OCI-M2 (cell line): ENCODE measurements around the gene ADGRF1.
"Not testable (repeated sequence)": the region's sequence is repeated elsewhere in the genome, so short reads cannot be mapped to it uniquely, and the experiment has no call there.

ENCODE experiments used
- DNase-seq: peaks from one replicate; lab custom pipeline; 2025; ENCODE audit not compliant: unreplicated experiment; lab: John Stamatoyannopoulos, UW

The ADGRF1 gene

DNA sequence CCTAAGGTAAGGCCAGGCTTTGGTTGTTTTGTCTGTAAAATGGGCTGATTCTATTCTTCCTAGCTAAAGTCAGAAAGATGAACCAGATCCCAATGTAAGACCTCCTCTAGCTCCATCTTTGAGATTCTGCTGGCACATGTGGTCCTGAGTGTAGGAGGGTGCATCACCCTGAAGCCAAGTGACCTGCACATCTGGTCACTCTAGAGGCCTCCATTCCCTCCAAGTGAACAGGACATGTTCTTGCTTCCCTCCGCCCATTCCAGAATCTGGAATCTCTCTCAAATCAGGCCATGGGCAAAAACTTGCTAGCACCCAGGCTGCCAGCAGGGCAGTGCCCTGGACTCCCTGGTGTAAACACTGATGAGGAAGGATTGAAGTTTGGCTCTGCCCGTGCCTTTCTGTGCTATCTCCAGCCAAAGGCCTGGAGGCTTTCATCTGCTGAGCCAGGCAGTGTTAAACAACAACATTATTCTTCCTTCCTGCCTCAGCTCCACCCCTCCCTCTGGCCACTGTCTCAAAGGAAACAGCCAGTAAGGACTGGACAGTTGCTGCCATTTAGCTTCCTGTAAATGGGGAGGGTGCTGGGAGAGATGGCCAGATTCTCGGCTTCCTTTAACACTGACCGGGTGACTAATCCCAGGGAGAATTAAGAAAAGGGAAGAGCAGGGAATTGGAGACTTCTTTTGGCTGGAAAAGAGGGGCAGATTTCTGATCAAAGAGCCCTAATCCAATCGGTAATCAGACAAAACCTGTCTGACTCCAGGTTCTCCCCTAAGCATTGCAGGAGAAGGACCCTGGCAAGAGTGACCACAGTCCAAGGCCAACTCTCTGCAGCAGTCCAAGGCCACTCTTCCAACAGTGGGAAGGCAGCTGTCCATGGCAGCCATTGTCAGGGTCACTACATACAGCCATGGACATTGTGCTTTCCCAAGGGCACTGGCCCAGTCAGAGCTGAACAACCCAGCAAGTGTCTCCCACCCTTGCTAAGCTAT, 19.5 kb upstream of the ADGRF1 start:
- no peak for DNase-seq

DNA sequence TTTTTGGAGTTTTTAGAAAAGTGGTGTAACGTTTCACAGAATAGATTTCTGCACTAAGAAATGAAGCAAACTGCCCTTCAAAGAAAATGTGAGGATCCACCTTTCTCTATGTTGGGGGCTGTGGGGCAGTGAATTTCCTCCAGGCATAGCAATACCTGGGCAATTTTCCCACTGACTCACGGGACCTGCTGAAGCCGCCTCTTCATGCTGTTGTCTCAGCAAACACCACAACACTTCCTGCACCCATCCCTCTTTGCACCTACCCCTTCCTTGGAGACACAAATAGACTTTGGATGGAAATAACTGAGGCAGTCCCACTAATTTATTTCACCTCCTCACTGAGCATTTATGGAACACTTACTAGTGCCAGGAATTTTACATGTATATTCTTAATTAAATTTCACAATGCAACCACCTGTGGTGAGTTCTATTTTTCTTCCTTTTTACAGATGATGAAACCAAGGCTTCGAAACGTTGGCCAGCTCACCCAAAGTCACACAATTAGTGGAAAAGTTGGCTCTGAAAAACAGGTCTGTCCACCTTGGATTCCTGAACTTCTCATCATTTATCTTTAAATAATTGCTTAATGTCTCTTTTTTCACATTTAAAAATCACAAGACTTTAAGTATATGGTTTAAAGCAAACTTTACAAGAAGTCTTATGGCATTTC, 17.2 kb upstream of the ADGRF1 start:
- DNase-seq: no peak

DNA sequence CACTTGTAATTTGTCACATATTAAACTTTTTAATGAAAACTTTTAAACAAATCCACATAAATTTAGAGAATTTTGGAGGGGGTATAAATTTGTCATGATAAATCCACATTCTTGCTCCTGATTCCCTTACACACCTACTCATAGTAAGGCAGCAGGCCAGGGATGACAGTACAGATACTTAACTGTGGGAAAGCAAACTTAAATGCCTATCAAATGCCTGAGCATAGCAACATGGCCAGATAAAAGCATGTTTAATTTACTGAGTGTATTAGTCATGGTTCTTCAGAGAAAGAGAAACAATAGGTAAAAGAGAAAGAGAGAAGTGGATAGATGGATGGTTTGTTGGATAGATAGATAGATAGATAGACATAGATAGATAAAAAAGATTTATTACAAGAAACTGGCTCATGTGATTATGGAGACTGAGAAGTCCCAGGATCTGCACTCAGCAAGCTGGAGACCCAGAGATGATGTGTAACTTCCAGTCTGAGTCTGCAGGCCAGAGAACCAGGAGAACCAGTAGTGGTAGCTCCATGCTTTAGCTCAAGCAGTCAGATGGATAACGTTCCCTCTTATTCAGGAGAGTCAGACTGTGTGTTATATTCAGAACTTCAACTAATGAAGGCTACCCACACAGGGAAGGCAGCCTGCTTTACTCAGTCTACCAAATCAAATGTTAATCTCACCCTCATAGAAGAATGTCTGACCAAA, 15.9 kb upstream of the ADGRF1 start:
- no peak for DNase-seq

DNA sequence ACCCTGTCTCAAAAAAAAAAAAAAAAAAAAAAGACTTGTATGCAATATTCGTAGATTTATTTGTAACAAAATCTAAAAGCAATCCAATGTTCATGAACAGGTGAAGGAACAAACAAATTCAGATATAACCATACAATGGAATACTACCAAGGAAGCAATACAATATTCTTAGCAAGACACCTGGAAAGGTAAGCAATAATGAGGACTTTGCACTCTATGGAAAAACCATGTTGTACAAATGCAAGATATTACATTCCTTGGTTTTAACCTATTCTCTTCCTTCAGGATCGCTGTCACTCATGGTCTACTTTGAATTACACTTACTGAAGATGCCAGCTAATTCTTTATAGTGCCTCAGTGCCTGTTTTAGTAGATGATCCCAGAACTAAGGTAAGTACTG, 14.7 kb upstream of the ADGRF1 start:
- no peak for DNase-seq

DNA sequence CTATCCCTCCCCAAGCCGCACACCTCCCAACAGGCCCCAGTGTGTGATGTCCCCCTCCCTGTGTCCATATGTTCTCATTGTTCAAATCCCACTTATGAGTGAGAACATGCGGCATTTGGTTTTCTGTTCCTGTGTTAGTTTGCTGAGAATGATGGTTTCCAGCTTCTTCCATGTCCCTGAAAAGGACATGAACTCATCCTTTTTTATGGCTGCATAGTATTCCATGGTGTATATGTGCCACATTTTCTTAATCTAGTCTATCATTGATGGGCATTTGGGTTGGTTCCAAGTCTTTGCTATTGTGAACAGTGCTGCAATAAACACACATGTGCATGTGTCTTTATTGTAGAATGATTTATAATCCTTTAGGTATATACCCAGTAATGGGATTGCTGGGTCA, 12.2 kb upstream of the ADGRF1 start:
- not testable (repeated sequence) for DNase-seq

DNA sequence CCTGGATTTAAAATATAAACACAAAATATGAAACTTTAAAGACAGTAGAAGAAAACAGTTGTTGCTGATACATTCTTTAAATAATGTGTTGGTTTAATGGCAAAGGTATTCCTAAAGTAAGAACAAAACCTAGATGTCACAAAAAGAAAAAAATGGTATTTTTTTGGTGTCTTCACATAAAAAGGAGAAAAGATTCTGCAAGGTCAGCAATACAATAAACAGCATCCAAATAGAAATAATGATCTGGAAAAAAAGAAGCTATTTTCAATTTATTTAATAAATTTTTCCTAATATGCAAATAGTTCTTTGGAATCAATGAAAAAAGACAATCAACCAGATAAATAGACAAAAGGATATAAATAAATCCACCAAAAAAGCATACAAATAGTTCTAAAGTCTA, 6.5 kb upstream of the ADGRF1 start:
- DNase-seq: no peak

DNA sequence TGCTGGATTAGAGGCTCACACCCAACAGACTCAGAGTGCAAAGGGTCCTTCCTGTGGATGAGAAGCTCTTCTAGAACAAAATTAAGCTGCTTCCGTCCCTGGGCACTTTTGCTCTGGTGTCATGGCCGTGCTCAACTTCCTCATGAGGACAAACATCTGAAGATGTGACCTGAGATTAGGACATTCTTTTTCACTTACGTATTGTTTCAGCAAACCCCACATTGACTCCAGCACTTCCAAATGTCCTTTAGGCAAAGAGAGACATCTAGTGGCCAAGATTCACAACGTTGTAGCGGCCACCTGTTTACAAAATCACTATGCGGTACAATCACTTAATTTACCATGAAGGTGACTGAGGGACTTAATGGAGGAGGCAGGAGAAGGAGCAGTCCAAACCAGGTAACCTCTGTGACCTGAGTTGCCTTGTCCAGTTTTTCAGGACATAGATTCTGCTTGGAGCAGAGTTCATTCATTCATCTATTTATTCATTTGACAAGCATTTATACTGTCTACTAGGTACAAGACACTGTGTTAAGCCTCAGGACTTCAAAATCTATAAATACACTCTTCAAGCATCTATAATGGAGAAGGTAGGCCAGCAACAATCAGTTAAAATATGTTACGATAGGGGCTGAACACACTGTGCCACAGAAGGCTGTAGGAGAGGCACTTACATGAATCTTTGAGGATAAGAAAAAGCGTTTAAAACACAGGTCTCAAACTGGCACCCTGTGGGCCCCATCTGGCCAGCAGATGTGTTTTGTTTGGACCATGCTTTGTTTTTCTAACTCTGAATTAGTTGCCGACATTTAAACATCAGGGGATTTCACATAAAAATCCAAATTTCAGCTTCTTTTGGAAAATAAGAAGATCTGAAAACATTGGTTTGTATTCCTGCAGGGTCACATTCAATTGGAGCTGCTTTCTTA, 5.6 kb upstream of the ADGRF1 start:
- DNase-seq: no peak

DNA sequence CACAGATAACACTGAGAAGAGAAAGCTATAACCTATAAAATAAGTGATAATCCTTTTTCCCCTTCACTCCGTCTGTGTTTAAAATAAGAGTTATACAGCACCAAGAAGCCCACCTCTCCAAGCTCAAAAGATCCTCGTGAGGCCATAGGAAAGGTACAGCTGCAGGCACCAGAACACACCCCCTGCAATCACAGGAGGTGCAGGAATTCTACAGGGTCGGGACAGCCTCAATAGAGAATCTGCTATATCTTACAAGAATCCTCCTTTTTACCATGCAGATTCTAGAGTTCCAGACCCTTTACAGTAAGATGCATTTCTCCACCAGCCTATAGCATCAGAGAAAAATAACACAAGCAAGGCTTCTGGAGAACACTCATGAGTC, 5.0 kb upstream of the ADGRF1 start:
- DNase-seq: no peak

DNA sequence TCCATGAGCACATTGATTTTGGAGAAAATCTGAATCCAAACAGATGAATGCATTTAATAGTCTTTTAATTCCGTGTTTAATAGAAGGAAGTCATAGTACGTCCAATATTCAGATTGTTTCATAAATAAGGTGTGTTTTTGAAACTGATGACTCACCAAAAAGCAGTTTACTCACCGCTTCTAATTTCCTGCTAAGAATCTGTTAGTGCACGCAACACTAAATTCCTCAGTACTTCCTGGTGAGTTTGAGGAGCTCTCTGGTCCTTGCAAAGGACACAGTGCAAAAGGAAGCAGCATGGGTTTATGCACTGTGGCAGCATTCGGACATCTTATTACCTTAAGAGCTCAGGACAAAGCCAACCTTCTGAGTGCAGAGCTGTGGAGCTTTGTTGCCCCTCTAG, 2.3 kb upstream of the ADGRF1 start:
- no peak for DNase-seq

DNA sequence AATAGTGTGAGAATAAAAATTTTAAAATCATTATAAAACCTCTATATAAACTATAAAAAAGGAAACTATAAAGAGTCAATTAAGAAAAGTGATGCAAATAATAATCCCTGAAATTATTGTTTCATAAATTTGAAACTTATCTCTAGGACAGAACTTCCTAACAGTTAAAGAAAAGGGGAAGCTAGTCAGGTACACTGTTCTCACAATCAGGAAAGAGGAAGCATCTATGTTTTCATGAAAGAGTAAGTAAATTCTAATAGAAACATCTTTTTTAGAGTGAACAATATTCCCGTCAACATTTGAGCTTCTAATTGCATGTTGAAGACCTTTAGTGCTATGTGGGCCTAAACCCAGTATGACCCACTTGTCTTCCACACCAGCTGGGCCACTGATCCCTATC, 1.2 kb upstream of the ADGRF1 start:
- DNase-seq: no peak

DNA sequence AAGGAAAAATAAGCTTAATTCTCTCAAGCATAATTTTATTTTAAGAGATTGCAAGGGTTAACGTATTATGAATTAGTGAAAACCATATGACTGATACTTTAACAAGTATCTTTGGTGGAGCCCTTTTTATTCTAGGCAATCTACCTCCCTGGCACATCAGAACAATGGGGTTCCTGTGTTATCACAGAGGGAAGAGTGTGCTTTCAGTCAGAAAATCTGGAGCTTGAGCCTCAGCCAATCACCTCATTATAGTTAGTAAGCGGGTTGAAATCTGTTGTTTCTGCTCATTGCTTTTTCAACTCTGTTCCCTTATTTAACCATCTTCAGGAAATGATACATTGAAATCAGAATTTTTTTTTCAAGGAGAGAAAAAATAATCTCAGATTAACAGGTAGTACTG, 391 bp downstream of the ADGRF1 start:
- DNase-seq: no peak

DNA sequence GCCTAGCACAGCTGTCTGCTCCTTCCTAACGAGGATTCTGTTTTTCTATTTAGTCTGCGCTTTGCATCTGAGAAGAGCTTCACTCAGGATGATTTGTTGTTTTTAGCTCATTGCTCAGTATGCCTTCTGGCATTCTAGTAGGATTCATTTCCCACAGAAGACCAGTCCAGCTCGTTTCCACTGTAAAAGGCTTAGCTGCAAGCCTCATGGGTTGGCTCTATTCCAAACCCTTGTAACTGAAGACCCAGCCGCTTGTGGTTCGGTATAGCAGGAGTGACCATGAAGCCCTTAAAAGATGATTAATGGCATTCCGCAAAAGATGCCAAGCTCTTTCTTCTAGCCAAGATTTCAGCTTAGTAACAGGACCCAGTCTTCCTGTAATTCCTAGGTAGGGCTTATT, 7.2 kb downstream of the ADGRF1 start:
- DNase-seq: no peak

DNA sequence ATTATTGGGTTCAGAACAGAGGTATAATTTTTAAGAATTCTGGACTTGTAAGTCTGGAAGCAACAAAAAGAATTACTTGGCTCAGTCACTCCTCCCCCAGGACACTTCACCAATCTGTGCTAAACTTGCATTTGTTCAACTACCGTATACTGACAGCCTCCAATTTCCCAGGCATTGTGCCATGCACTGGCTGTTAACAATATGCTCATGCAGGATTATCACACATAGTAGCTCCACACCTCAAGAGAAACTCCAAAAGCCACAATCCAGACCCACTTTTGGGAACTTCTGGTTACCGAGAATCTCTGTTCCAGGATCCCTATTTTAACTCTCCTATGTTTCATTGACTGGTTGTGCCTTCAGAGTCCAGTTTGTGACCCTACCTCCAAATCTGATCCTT, 7.7 kb downstream of the ADGRF1 start:
- DNase-seq: no peak

DNA sequence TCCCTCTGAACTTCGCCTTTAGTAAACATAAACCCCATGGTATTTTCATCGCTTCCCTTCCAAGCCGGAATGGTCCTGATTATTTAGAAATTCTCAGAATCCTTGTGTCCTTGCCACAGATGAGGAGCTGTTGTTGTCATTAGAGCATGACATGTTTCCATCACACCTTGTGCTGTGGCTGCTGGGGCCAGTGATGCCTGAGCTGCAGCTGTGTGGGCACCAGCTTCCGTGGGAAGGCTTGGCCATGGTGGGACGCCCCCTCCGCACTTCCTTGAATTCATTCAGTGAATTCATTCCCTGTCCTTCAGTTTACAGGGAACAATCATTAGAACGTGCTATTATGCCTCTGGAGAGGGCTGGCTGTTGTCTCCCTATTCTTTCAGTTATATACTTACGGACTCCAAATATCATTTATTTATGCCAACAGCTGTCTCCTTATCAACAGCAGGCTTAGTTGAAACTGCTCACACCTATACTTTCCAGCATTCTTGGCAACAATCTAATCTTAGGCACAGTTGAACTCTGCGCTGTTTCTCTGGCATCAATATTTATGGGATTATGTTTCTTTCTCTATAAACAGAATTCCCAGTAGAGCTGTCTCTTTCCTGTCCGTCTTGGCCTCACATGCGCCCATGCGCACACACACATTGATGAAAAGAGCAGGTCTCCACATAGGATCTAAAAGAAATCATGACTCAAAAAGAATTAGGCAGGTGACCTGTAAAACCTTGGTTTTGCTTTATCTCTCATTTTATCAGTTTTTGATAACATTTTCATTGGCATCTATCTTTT, 9.0 kb downstream of the ADGRF1 start:
- DNase-seq: no peak

DNA sequence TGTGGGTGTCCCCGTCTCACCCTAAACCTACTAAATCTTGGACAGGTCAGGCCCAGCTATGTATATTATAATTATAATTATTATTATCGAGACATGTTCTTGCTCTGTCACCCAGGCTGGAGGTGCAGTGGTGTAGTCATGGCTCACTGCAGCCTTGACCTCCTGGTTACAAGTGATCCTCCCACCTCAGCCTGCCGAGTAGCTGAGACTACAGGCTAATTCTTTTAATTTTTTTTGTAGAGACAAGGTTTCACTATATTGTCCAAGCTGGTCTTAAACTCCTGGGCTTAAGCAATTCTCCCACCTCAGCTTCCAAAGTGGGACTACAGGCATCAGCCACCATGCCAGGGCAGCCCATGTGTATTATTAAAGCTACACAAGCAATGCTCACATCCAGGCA, 10.5 kb downstream of the ADGRF1 start:
- no peak for DNase-seq

DNA sequence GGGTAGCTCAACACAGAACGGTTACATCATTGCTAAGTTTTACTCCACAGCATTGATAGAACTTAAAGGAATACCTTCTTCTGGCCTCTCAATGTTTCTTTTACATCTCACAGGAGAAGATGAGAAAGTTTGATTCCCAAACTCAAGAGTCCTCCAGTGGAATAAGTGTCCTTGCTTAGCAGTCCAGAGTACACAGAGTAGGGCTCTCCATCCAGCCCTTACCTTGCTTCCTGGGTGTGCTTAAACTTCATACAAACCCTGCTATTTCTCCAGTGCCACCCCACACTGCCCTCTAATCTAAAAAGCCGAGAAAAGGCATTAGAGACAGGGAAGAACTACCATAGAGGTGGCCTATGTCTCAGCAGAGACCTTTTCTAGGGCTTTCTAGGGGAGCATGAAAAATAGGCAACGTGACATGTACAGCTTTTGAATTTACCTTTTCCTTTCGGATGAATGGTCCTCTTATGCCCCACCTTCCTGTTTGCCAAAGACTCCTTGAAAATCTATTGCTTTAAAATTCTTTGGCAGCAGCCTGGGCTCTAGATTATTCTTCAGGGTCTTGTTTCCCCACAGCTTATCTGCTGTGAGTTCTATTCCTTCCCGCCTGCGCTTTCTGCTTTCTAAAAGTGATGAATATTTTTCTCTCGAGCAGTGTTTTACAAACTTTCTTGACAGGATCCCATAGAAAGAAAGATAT, 12.1 kb downstream of the ADGRF1 start:
- DNase-seq: no peak

DNA sequence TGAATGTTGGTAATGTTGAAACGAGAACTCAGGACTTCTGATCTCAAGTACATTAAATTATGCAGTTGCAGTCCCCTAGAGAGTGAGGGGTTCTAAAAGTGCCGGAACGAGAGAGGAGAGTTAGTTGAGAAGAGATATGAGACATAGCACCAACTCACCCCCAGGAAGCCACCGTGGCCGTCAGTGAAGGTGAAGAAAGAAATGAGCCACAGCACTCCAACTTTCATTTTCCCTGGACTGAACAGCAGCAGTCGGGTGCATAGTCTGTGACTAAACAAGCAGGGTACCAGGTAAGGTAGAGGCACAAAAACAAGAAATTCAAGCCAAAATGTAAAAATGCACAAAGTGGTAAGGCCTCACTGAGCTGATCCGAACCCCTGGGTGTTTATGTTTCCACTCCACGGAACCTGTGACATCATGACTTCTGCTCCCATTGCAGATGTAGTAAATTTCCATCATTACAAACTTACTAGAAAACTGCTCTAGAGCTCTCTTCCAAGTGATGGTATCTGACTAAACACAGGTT, 13.2 kb downstream of the ADGRF1 start:
- no peak for DNase-seq

DNA sequence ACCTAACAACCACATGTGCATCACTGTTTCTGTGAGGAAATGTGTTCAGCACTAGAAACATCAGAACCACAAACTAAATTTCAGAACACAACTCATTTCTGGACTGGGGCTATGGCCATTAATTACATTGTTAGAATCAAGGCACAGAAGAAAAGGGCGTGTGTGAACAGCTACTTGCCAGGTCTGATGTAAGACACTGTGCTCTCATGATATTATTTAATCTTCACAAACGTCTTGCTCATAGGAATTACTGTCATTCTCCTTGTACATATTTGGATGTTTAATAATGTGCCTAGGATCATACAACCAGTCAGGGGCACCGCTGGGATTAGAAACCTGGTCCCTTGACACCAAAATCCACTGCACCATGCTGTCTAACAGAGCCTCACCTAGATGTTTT, 14.8 kb downstream of the ADGRF1 start:
- no peak for DNase-seq

DNA sequence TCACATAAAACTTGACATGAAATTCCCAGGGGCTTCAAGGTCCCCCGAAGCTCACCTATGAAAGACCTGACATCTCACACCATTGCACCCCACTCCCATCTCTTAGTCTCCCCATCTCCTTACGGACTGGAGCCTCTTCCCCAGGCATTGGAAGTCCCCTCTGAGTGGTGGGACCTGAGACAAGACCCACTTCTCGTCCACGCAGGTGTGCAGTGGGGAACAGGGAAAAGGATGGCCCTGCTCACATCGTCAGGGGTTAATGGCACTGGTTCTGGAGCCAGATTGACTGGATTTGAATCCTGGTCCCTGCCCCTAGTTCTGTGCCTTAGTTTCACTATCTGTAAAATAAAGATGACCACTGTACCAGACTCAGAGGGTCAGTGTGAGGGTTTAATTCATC, 15.5 kb downstream of the ADGRF1 start:
- no peak for DNase-seq
